NB4 (cell line): Measurements from ENCODE around the gene ASIC3.
A peak's percentile ranks its signal among the peaks of the same experiment; 100 is the strongest.

ENCODE experiments used
- DNase-seq: peaks from one replicate; pipeline ENCODE4 v3.0.0; 2010; ENCODE audit warnings: low read depth
- H3K4me3 ChIP-seq: one replicate; pipeline ENCODE4 v1.5.1; 2011; ENCODE audit warnings: mild to moderate bottlenecking, low read depth, low read length, moderate library complexity
- MYC ChIP-seq: IDR thresholded peaks from 2 replicates; pipeline ENCODE4 v1.6.1; 2011; ENCODE audit warnings: low read depth, low read length
- POLR2A ChIP-seq: IDR thresholded peaks from 2 replicates; pipeline ENCODE4 v1.6.1; 2011; ENCODE audit warnings: mild to moderate bottlenecking; ENCODE audit not compliant: insufficient read length; ENCODE audit errors: extremely low read depth
- TF ChIP-seq, protein P1 (sequence below): IDR thresholded peaks from 2 replicates; pipeline ENCODE4 v1.6.1; 2011; ENCODE audit warnings: low read depth, low read length
- TF ChIP-seq, protein P2 (sequence below): IDR thresholded peaks from one replicate; pipeline ENCODE4 v1.5.1; 2012; ENCODE audit warnings: low read depth, low read length

Gene ASIC3

GRCh38 chr7:151060416-151061212 lies 12.3 kb downstream of the ASIC3 start:
- no peak for TF ChIP-seq POLR2A
- TF ChIP-seq, protein P1, sequence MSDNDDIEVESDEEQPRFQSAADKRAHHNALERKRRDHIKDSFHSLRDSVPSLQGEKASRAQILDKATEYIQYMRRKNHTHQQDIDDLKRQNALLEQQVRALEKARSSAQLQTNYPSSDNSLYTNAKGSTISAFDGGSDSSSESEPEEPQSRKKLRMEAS: no peak
- TF ChIP-seq MYC: no peak
- TF ChIP-seq, protein P2, sequence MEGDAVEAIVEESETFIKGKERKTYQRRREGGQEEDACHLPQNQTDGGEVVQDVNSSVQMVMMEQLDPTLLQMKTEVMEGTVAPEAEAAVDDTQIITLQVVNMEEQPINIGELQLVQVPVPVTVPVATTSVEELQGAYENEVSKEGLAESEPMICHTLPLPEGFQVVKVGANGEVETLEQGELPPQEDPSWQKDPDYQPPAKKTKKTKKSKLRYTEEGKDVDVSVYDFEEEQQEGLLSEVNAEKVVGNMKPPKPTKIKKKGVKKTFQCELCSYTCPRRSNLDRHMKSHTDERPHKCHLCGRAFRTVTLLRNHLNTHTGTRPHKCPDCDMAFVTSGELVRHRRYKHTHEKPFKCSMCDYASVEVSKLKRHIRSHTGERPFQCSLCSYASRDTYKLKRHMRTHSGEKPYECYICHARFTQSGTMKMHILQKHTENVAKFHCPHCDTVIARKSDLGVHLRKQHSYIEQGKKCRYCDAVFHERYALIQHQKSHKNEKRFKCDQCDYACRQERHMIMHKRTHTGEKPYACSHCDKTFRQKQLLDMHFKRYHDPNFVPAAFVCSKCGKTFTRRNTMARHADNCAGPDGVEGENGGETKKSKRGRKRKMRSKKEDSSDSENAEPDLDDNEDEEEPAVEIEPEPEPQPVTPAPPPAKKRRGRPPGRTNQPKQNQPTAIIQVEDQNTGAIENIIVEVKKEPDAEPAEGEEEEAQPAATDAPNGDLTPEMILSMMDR: no peak
- H3K4me3 ChIP-seq: peak overlapping the region; percentile 69
- DNase-seq: peak; percentile 71

- peak overlapping the region; percentile 69 for H3K4me3 ChIP-seq
- peak; percentile 79 for DNase-seq
- TF ChIP-seq, protein P1: no peak
- TF ChIP-seq MYC (no peak), POLR2A (no peak)
- TF ChIP-seq, protein P2: no peak
Observed at GRCh38 chr7:151061213-151062110, 13.1 kb downstream of the ASIC3 start.

GRCh38 chr7:151062111-151062398 lies 13.7 kb downstream of the ASIC3 start:
- TF ChIP-seq, protein P1: no peak
- TF ChIP-seq POLR2A (no peak), MYC (no peak)
- TF ChIP-seq, protein P2: no peak
- no peak overlapping the region for H3K4me3 ChIP-seq
- DNase-seq: no peak

GRCh38 chr7:151062399-151063211 lies 14.3 kb downstream of the ASIC3 start:
- TF ChIP-seq, protein P2: no peak
- TF ChIP-seq, protein P1: no peak
- TF ChIP-seq POLR2A (no peak), MYC (no peak)
- DNase-seq: no peak
- no peak overlapping the region for H3K4me3 ChIP-seq

- H3K4me3 ChIP-seq: no peak overlapping the region
- DNase-seq: no peak
- TF ChIP-seq, protein P1: no peak
- TF ChIP-seq, protein P2: no peak
- no peak for TF ChIP-seq MYC
- TF ChIP-seq POLR2A: no peak
Observed at GRCh38 chr7:151063212-151063561, 14.9 kb downstream of the ASIC3 start.
